ENCODE measurements around the gene NAIF1.
"Not testable (repeated sequence)": the region's sequence is repeated elsewhere in the genome, so short reads cannot be mapped to it uniquely, and the experiment has no call there.

The NAIF1 gene

DNA sequence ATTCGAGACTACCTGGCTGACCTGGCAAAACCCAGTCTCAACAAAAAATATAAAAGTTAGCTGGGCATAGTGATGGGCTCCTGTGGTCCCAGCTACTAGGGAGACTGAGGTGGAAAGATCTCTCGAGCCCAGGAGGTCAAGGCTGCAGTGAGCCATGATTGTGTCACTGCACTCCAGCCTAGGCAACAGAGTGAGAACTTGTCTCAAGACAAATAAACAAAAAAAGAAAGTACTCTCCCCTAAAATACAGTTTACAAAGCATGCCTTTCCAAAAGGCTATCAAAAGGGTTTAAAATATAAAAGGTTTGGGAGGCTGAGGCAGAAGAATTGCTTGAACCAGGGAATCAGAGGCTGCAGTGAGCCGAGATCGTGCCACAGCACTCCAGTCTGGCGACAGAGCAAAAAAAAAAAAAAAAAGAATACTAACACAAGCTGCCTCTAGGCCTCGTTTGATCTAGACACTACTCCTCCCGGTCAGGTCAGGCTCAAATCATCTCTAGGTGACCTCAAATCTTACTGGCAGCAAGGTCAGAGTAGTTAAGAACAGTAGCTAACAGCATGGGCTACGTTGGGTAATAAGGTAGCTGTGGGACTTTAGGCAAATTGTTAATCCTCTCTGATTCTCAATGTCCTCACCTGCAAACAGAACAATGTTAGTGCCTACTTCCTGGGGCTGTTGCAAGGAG lies 9.3 kb downstream of the NAIF1 start:
- FAIRE-seq: no peak

DNA sequence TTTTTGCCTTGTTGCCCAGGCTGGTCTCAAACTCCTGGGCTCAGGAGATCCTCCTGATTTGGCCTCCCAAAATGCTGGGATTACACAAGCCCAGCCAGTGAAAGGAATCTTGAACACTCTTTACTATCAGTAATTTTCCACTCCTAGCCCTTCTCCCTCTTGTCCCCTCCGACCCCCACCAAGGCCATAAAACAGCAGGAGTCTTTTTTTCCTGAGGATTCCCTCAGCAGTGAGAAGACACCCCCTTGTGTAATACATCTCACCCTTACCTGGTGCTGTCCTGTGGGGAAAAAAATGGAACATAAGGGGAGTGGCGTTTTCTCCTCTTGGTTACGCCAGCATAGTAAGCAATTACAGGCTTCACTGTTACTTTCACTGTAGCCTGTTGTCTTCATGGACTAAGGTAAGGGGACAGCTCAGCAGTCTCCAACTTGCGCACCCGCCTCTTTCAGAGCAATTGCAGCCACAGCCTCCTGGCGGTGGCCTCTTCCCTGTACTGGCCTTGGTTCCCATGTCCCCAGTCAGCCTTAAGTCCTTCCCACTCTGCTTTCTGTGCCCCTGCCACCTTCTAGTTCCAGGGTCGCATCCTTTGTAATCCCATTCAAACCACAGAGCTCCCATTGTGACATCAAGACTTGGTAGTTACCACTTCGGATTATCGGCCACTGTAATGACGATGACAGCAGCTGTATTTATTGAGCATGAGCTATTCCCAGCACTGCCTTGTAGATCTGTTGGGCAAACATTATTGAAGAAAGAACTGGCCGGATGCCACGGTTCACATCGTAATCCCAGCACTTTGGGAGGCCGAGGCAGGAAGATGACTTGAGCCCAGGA lies 10.0 kb downstream of the NAIF1 start:
- FAIRE-seq: no peak

GRCh38 chr9:128056086-128056485 lies 11.0 kb downstream of the NAIF1 start:
- FAIRE-seq: no peak

DNA sequence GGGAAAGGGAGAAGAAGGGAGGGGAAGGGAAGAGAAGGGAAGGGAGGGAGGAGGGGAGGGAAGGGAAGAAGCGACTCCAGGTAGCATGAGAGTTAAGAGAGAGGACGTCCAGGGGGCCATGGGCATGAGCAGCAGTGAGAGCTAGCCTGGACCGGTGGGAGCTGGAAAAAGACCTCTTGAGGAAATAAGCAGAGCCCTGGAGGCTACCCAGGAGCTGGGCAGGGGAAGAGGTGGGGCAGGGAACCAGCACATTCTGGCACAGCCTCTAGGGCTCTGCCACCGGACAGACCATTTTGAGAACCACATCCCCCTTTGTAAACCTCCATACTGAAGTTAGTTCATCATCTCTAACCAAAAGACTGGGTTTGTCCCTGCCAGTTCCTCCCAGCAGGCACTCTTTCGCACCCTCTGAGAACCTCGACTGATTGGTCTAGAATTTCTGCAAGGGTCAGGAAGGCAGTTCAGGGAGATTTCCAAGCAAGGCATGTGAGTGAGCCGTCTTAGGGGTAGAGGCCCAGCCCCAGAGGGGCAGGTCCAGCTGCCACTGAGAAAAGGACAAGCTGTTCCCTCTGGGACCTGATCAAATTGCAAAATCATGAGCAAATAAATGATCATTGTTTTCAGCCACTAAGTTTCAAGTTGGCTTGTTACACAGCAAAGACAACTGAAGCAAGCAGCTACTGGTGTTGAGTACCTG lies 11.6 kb downstream of the NAIF1 start:
- no peak for FAIRE-seq

GRCh38 chr9:128054087-128054486 lies 13.0 kb downstream of the NAIF1 start:
- no peak for FAIRE-seq

GRCh38 chr9:128053560-128053959 lies 13.6 kb downstream of the NAIF1 start:
- FAIRE-seq: no peak

- no peak for FAIRE-seq
Observed at GRCh38 chr9:128051932-128052709, 15.0 kb downstream of the NAIF1 start.

DNA sequence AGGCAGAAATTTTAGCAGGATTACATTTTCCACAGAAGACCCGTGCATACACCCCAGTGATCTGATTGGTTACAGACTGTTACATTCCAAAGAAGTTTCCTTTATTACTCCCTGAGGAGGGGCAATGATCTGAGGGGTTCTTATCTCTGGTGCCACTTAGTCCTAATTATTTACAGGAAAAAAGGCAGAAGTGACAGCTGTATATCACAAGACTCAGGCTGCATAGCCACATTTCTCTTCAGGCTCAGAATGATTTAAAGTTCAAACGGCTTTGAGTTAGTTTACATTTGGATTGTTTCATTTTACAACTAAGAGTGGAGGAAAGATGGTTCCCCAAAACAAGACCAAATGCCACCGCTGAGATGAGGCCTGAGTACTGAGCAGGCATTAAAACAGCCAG lies 17.3 kb downstream of the NAIF1 start:
- FAIRE-seq: no peak

DNA sequence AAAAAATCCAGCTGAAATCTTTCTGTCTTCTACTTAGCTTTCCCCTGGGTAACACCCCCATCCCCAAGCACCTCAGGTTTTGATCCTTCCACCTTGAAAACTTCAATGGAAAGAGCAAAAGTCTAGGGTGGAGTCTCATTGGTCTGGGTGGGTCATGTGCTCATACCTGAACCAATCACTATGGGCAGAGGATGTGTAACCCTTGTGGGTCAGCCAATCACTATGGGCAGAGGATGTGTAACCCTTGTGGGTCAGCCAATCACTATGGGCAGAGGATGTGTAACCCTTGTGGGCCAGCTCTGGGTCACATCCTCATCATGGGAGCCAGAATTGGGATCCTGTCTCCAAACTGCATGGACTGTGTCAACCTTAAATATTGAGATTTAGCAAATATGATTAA lies 18.5 kb downstream of the NAIF1 start:
- no peak for FAIRE-seq

GRCh38 chr9:128047231-128047630 lies 19.9 kb downstream of the NAIF1 start:
- FAIRE-seq: peak; percentile 82

GRCh38 chr9:128045831-128046230 lies 21.3 kb downstream of the NAIF1 start:
- FAIRE-seq: no peak

DNA sequence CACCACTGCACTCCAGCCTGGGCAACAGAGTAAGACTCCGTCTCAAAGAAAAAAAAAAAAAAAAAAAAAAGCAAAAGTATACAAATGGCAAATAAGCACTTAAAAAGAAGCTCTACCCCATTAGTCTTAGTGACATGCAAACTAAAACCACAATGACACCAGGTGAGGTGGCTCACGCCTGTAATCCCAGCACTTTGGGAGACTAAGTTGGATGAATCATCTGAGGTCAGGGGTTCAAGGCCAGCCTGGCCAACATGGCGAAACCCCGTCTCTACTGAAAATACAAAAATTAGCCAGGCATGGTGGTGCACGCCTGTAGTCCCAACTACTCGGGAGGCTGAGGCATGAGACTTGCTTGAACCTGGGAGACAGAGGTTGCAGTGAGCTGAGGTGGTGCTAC lies 21.7 kb downstream of the NAIF1 start:
- not testable (repeated sequence) for FAIRE-seq

- FAIRE-seq: no peak
Observed at GRCh38 chr9:128043467-128043868, 23.7 kb downstream of the NAIF1 start.

DNA sequence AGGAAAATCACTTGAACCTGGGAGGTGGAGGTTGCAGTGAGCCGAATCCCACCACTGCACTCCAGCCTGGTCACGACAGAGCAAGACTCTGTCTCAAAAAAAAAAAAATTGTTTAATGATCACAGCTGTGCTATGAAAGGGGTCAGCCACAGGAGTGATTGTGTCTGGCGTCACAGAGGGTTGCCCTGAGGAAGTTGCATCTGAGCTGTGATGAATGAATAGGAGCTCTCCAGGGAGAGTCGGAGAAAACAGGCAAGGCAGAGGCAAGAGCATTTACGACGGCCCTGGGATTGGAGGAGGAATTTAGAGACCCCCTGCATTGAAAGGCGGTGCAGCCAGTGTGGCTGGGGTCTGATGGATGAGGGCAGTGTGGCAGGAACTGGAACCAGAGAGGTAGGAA lies 25.1 kb downstream of the NAIF1 start:
- FAIRE-seq: no peak

- FAIRE-seq: not testable (repeated sequence)
Observed at GRCh38 chr9:128040783-128041182, 26.3 kb downstream of the NAIF1 start.

- not testable (repeated sequence) for FAIRE-seq
Observed at GRCh38 chr9:128036522-128036921, 30.6 kb downstream of the NAIF1 start.

- FAIRE-seq: no peak
Observed at GRCh38 chr9:128034821-128035652, 32.1 kb downstream of the NAIF1 start.

GRCh38 chr9:128033609-128034008 lies 33.5 kb downstream of the NAIF1 start:
- FAIRE-seq: no peak

- no peak for FAIRE-seq
Observed at GRCh38 chr9:128027705-128028104, 39.4 kb downstream of the NAIF1 start.

DNA sequence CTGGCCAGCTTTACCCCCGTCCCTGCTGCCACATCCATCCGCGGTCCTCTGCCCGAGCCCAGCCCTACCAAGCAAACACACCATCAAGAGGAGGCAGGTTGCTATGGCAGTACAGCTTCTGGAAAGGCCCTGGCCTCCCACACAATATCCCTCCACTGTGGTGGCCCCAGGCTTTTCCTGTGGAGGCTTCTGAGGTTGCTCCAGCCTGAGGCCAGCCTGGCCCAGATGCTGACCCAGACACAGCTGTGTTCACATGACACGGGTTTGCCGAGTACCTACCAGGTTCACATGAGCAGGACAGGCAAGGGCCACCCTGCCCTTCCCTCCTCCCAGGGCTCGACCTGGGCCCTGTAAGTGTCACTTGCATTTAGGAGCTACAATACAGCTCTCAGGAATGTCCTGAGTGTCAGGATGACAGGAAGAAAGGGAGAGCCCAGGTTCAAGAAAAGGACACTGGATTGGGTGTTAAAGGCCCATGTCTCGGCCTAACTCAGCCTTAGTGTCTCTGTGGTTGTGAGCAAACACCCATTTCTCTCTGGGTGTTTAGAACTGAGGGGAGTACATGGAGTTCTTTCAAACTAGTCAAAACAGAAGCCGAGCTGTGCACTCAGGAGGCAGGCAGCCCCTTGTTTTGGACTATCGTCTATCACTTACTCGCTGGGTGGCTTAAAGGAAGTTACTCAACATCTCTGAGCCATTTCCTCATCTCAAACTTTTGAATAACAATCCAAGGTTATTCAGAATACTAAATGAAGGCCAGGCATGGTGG lies 40.2 kb downstream of the NAIF1 start:
- no peak for FAIRE-seq

GRCh38 chr9:128026255-128026772 lies 40.8 kb downstream of the NAIF1 start:
- no peak for FAIRE-seq

Data from endometrium (tissue), 2 donors.